GM23338 (cell line): ENCODE data around the gene SCUBE2. TPM values are rescaled to one million over a fixed set of nuclear protein-coding genes. Genes with fewer than 3 reads are reported as not detected.

Experiments used
- ATAC-seq: fragments of 200-7000 bp; cut with Tn5 transposase; 3 replicates; pipeline ENCODE4 v1.9.1; 2020
- DNase-seq: peaks from one replicate; pipeline ENCODE4 v3.0.0-alpha.2; 2015; ENCODE audit warnings: low spot score
- H2AFZ ChIP-seq: fragments of 200-600 bp; sonication (generic); 2 replicates; pipeline ENCODE4 v1.8.0; 2016; ENCODE audit warnings: antibody characterized with exemption, mild to moderate bottlenecking, moderate library complexity
- H3F3A ChIP-seq: fragments of 200-600 bp; sonication (generic); replicated peaks from 2 replicates; pipeline ENCODE4 v1.8.0; 2017; ENCODE audit warnings: antibody characterized with exemption, mixed run types, low read depth
- H3K27ac ChIP-seq: fragments of 200-600 bp; sonication (generic); 2 replicates; pipeline ENCODE4 v1.6.1; 2016; ENCODE audit warnings: low read depth
- H3K27me3 ChIP-seq: fragments of 200-600 bp; sonication (generic); 2 replicates; pipeline ENCODE4 v1.8.0; 2016; ENCODE audit warnings: mild to moderate bottlenecking, mixed run types, moderate library complexity; ENCODE audit not compliant: insufficient read depth
- H3K36me3 ChIP-seq: fragments of 200-600 bp; sonication (generic); 2 replicates; pipeline ENCODE4 v1.8.0; 2016; ENCODE audit warnings: mild to moderate bottlenecking; ENCODE audit not compliant: insufficient read depth
- H3K4me1 ChIP-seq: fragments of 200-600 bp; sonication (generic); 2 replicates; pipeline ENCODE4 v1.8.0; 2016; ENCODE audit warnings: mild to moderate bottlenecking, moderate library complexity; ENCODE audit not compliant: insufficient read depth
- H3K4me2 ChIP-seq: fragments of 200-600 bp; sonication (generic); 2 replicates; pipeline ENCODE4 v1.7.1; 2017; ENCODE audit warnings: mixed run types
- H3K4me3 ChIP-seq: fragments of 200-600 bp; sonication (generic); 2 replicates; pipeline ENCODE4 v1.6.1; 2016; ENCODE audit warnings: mixed run types
- H3K79me2 ChIP-seq: fragments of 200-600 bp; sonication (generic); replicated peaks from 2 replicates; pipeline ENCODE4 v1.8.0; 2017; ENCODE audit warnings: mild to moderate bottlenecking; ENCODE audit not compliant: insufficient read depth
- H3K9me2 ChIP-seq: fragments of 200-600 bp; sonication (generic); 2 replicates; pipeline ENCODE4 v1.8.0; 2017; ENCODE audit not compliant: insufficient read depth
- H4K20me1 ChIP-seq: fragments of 200-600 bp; sonication (generic); replicated peaks from 2 replicates; pipeline ENCODE4 v1.8.0; 2017; ENCODE audit warnings: mild to moderate bottlenecking; ENCODE audit not compliant: insufficient read depth
- H3K27ac Mint-ChIP-seq: 2 replicates; pipeline ENCODE4 v1.8.0; 2020; ENCODE audit warnings: inconsistent platforms, mild to moderate bottlenecking, moderate library complexity, mixed read lengths
- H3K27me3 Mint-ChIP-seq: 3 replicates; pipeline ENCODE4 v1.8.0; 2022; ENCODE audit warnings: low read depth, mild to moderate bottlenecking, moderate library complexity, mixed read lengths, inconsistent platforms; ENCODE audit not compliant: insufficient read depth, poor library complexity
- H3K36me3 Mint-ChIP-seq: 3 replicates; pipeline ENCODE4 v1.8.0; 2021; ENCODE audit warnings: low read depth, mild to moderate bottlenecking, inconsistent platforms, moderate library complexity, mixed read lengths
- H3K4me1 Mint-ChIP-seq: 3 replicates; pipeline ENCODE4 v1.8.0; 2020; ENCODE audit warnings: mild to moderate bottlenecking, inconsistent platforms, mixed read lengths
- H3K4me3 Mint-ChIP-seq: 3 replicates; pipeline ENCODE4 v1.8.0; 2021; ENCODE audit warnings: moderate library complexity, mild to moderate bottlenecking, inconsistent platforms, mixed read lengths
- H3K9me3 Mint-ChIP-seq: 3 replicates; pipeline ENCODE4 v1.8.0; 2020; ENCODE audit warnings: moderate library complexity, mild to moderate bottlenecking, inconsistent platforms, mixed read lengths
- CREB1 ChIP-seq: fragments of 250-450 bp; sonication (Bioruptor Pico); IDR thresholded peaks from 2 replicates; pipeline ENCODE4 v1.5.0; 2020; ENCODE audit warnings: low read depth, mild to moderate bottlenecking, moderate library complexity
- ETS1 ChIP-seq: IDR thresholded peaks from 2 replicates; pipeline ENCODE4 v1.6.1; 2016; ENCODE audit warnings: antibody characterized with exemption
- EZH2 ChIP-seq: fragments of 200-600 bp; sonication (generic); IDR thresholded peaks from one replicate; pipeline ENCODE4 v1.8.0; 2017; ENCODE audit warnings: antibody characterized with exemption, mild to moderate bottlenecking, low read depth; ENCODE audit not compliant: unreplicated experiment
- EZH2phosphoT487 ChIP-seq: fragments of 200-600 bp; sonication (generic); IDR thresholded peaks from one replicate; pipeline ENCODE4 v1.8.1; 2018; ENCODE audit warnings: antibody characterized with exemption; ENCODE audit not compliant: unreplicated experiment
- JUNB ChIP-seq: IDR thresholded peaks from one replicate; pipeline ENCODE4 v1.6.1; 2016; ENCODE audit warnings: antibody characterized with exemption; ENCODE audit not compliant: unreplicated experiment
- NANOG ChIP-seq: IDR thresholded peaks from 2 replicates; pipeline ENCODE4 v1.6.1; 2016; ENCODE audit warnings: antibody characterized with exemption, borderline replicate concordance
- POLR2AphosphoS5 ChIP-seq: IDR thresholded peaks from 2 replicates; pipeline ENCODE4 v1.6.1; 2016; ENCODE audit warnings: antibody characterized with exemption, low read depth
- REST ChIP-seq: IDR thresholded peaks from one replicate; pipeline ENCODE4 v1.6.1; 2018; ENCODE audit warnings: antibody characterized with exemption; ENCODE audit not compliant: unreplicated experiment
- STAT1 ChIP-seq: IDR thresholded peaks from one replicate; pipeline ENCODE4 v1.6.1; 2016; ENCODE audit warnings: antibody characterized with exemption; ENCODE audit not compliant: unreplicated experiment
- ZNF114 ChIP-seq: fragments of 250-450 bp; sonication (Bioruptor Pico); IDR thresholded peaks from 2 replicates; pipeline ENCODE4 v1.5.0; 2020; ENCODE audit warnings: mild to moderate bottlenecking, moderate library complexity
- ZNF331 ChIP-seq: fragments of 250-450 bp; sonication (Bioruptor Pico); IDR thresholded peaks from 2 replicates; pipeline ENCODE4 v1.5.0; 2020; ENCODE audit warnings: low read depth, mild to moderate bottlenecking, moderate library complexity
- ZNF462 ChIP-seq: fragments of 250-450 bp; sonication (Bioruptor Pico); IDR thresholded peaks from 2 replicates; pipeline ENCODE4 v1.5.0; 2020; ENCODE audit warnings: mild to moderate bottlenecking, moderate library complexity
- polyA plus RNA-seq: library from polyadenylated mRNA; unstranded; fragments of >200 nt; fragmentation: Nextera tagmentation; extraction: Ambion mirVana; gene quantifications from 2 replicates; pipeline ENCODE4 v1.2.1, GENCODE V29; 2016
- total RNA-seq: library from RNA; depleted of rRNA; stranded (reverse); fragments of >200 nt; shearing (Covaris generic); gene quantifications from 2 replicates; pipeline ENCODE4 v1.2.3, GENCODE V29; 2014
- TF ChIP-seq, protein P1 (sequence below), 2 experiments: fragments of 200-600 bp in 1 of 2; sonication (generic) in 1 of 2; conservative IDR thresholded peaks; 2 replicates each; pipeline versions ENCODE4 v1.5.1 to v1.6.1; 2016 to 2017; ENCODE audit warnings: antibody characterized with exemption in 2 of 2, low read depth in 2 of 2, mild to moderate bottlenecking in 2 of 2, moderate library complexity in 1 of 2

Gene SCUBE2
- total and polyA plus RNA-seq, 2 experiments from 2014 or later = 0.47 to 0.63 TPM

DNA sequence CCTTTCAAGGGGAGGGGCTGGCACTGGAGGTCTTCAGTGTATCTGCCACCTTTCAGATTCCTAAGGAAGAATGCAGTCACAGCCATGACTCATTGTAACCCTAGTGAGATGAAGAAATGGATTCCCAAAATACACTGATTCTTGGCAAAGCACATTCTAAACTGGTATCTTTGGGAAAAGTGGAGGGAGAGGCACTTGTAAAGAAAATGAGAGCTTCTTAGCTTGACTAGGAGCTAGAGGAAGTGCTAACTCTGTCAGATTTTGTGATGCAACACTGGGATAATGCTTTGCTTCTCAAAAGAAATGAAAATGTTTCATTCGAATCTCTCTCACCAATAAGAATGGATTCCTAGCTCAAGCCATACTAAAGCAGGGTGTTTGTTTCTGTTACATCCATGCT lies 101.9 kb downstream of the SCUBE2 start:
- Histone ChIP-seq H3K36me3 (no peaks in the 10 kb centered on the region), H3K4me3 (no peak overlapping the region), H3K79me2 (no peaks in the 10 kb centered on the region), H2AFZ (no peak overlapping the region), H4K20me1 (no peaks in the 10 kb centered on the region), H3K4me2 (no peak overlapping the region), H3K4me1 (no peaks in the 10 kb centered on the region), H3K27me3 (no peaks in the 10 kb centered on the region), H3F3A (no peaks in the 10 kb centered on the region), H3K27ac (no peak overlapping the region), H3K9me2 (no peaks in the 10 kb centered on the region)
- DNase-seq (peak; percentile 22), ATAC-seq (no peak)
- H3K27me3 Mint-ChIP-seq = no peaks in the 10 kb centered on the region
- no peak for TF ChIP-seq ETS1
- TF ChIP-seq JUNB = no peak
- no peak for TF ChIP-seq CREB1 (CRISPR knock-in tag)
- TF ChIP-seq ZNF462 = no peak
- no peak for TF ChIP-seq REST
- no peak for TF ChIP-seq ZNF114 (CRISPR knock-in tag)
- no peak for TF ChIP-seq ZNF331 (CRISPR knock-in tag)
- TF ChIP-seq, protein P1, sequence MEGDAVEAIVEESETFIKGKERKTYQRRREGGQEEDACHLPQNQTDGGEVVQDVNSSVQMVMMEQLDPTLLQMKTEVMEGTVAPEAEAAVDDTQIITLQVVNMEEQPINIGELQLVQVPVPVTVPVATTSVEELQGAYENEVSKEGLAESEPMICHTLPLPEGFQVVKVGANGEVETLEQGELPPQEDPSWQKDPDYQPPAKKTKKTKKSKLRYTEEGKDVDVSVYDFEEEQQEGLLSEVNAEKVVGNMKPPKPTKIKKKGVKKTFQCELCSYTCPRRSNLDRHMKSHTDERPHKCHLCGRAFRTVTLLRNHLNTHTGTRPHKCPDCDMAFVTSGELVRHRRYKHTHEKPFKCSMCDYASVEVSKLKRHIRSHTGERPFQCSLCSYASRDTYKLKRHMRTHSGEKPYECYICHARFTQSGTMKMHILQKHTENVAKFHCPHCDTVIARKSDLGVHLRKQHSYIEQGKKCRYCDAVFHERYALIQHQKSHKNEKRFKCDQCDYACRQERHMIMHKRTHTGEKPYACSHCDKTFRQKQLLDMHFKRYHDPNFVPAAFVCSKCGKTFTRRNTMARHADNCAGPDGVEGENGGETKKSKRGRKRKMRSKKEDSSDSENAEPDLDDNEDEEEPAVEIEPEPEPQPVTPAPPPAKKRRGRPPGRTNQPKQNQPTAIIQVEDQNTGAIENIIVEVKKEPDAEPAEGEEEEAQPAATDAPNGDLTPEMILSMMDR (conservative IDR thresholded peaks at IDR 0.05; ENCODE audit: low read depth in 2 of 2) = no peak
- TF ChIP-seq POLR2AphosphoS5 = no peak
- no peak for TF ChIP-seq EZH2
- TF ChIP-seq EZH2phosphoT487 = no peak
- no peak for TF ChIP-seq NANOG
- no peak for TF ChIP-seq STAT1
- no peak overlapping the region for H3K4me3 Mint-ChIP-seq
- H3K9me3 Mint-ChIP-seq = no peaks in the 10 kb centered on the region
- peaks cover 7% of the 10 kb centered on the region; the same call in 2 of the 3 replicates for H3K4me1 Mint-ChIP-seq
- peak overlapping the region; percentile 12; the same call in 1 of the 2 replicates for H3K27ac Mint-ChIP-seq
- H3K36me3 Mint-ChIP-seq = no peaks in the 10 kb centered on the region
